Prostate gland (tissue), 2 donors: ENCODE results near the gene MACC1.
"Not testable (repeated sequence)": the region's sequence is repeated elsewhere in the genome, so short reads cannot be mapped to it uniquely, and the experiment has no call there.

Experiments
- CTCF ChIP-seq, 4 experiments: fragments of 200-600 bp in 2 of 4; fragments of 450-650 bp in 2 of 4; sonication (generic) in 2 of 4; IDR thresholded peaks; 1 replicate in 3 of 4; 2 replicates in 1 of 4; pipeline ENCODE4 v1.5.1; 2016 to 2019; ENCODE audit warnings: antibody characterized with exemption in 4 of 4, mild to moderate bottlenecking in 2 of 4, moderate library complexity in 2 of 4
- POLR2AphosphoS5 ChIP-seq: sonication (generic); formaldehyde crosslinking; IDR thresholded peaks from one replicate; pipeline ENCODE4 v1.6.1; 2017; ENCODE audit warnings: antibody characterized with exemption

- TF ChIP-seq CTCF (IDR thresholded peaks at IDR 0.05); POLR2AphosphoS5: not testable (repeated sequence)
Observed at GRCh38 chr7:20120611-20121168, 96.5 kb downstream of the MACC1 start.
